SU-DHL-6 (cell line): ENCODE data around the gene MICAL1.

Source experiments
- H2AFZ ChIP-seq: fragments of 200-600 bp; sonication (generic); 2 replicates; pipeline ENCODE4 v1.6.1; 2014; ENCODE audit warnings: low read depth, mild to moderate bottlenecking, moderate library complexity, mixed read lengths, antibody characterized with exemption, low read length; ENCODE audit not compliant: severe bottlenecking
- H3F3A ChIP-seq: fragments of 200-600 bp; shearing (Covaris generic); 2 replicates; pipeline ENCODE4 v1.6.0; 2016; ENCODE audit warnings: antibody characterized with exemption, mild to moderate bottlenecking; ENCODE audit not compliant: insufficient read depth
- H3K27ac ChIP-seq: fragments of 200-600 bp; sonication (generic); 2 replicates; pipeline ENCODE4 v1.5.1; 2016; ENCODE audit warnings: low read depth, mild to moderate bottlenecking, low read length, moderate library complexity, mixed read lengths
- H3K27me3 ChIP-seq: fragments of 200-600 bp; sonication (generic), shearing (Covaris generic); 2 replicates; pipeline ENCODE4 v1.6.0; 2014; ENCODE audit warnings: mild to moderate bottlenecking, low read length
- H3K36me3 ChIP-seq: fragments of 200-600 bp; sonication (generic); 2 replicates; pipeline ENCODE4 v1.6.1; 2014; ENCODE audit warnings: mild to moderate bottlenecking, low read length, mixed read lengths
- H3K4me2 ChIP-seq: fragments of 300-600, 200-600 bp; shearing (Covaris generic), sonication (generic); 2 replicates; pipeline ENCODE4 v1.6.0; 2014; ENCODE audit warnings: low read length, low read depth, mild to moderate bottlenecking; ENCODE audit not compliant: poor library complexity, severe bottlenecking
- H3K4me3 ChIP-seq: fragments of 200-600 bp; sonication (generic); 2 replicates; pipeline ENCODE4 v1.5.1; 2014; ENCODE audit warnings: antibody characterized with exemption, low read length, mild to moderate bottlenecking, mixed read lengths; ENCODE audit not compliant: insufficient read depth, poor library complexity, severe bottlenecking
- H3K79me2 ChIP-seq: fragments of 200-600 bp; sonication (generic); 2 replicates; pipeline ENCODE4 v1.6.1; 2014; ENCODE audit warnings: mild to moderate bottlenecking, low read length, moderate library complexity; ENCODE audit not compliant: insufficient read depth
- H3K9ac ChIP-seq: fragments of 200-600 bp; sonication (generic); 2 replicates; pipeline ENCODE4 v1.7.0; 2014; ENCODE audit warnings: mild to moderate bottlenecking, low read length
- H3K9me2 ChIP-seq: fragments of 200-600 bp; sonication (generic); replicated peaks from 2 replicates; pipeline ENCODE4 v1.6.1; 2014; ENCODE audit warnings: low read length; ENCODE audit not compliant: insufficient read depth
- H3K9me3 ChIP-seq: fragments of 200-600 bp; sonication (generic); 2 replicates; pipeline ENCODE4 v1.6.1; 2014; ENCODE audit warnings: low read length, mixed read lengths; ENCODE audit not compliant: insufficient read depth
- H4K20me1 ChIP-seq: fragments of 200-600 bp; sonication (generic); 2 replicates; pipeline ENCODE4 v1.6.1; 2014; ENCODE audit warnings: low read depth, mild to moderate bottlenecking, antibody characterized with exemption, low read length, moderate library complexity, mixed read lengths
- CTCF ChIP-seq: fragments of 200-600 bp; sonication (generic); IDR thresholded peaks from one replicate; pipeline ENCODE4 v1.5.1; 2017; ENCODE audit warnings: antibody characterized with exemption, mild to moderate bottlenecking, low read length, moderate library complexity; ENCODE audit not compliant: insufficient read depth, poor library complexity, severe bottlenecking
- EZH2phosphoT487 ChIP-seq: fragments of 200-600 bp; sonication (generic), shearing (Covaris generic); conservative IDR thresholded peaks from 2 replicates; pipeline ENCODE4 v1.6.1; 2018; ENCODE audit warnings: mild to moderate bottlenecking, antibody characterized with exemption, low read length, moderate library complexity, mixed read lengths

Gene MICAL1

DNA sequence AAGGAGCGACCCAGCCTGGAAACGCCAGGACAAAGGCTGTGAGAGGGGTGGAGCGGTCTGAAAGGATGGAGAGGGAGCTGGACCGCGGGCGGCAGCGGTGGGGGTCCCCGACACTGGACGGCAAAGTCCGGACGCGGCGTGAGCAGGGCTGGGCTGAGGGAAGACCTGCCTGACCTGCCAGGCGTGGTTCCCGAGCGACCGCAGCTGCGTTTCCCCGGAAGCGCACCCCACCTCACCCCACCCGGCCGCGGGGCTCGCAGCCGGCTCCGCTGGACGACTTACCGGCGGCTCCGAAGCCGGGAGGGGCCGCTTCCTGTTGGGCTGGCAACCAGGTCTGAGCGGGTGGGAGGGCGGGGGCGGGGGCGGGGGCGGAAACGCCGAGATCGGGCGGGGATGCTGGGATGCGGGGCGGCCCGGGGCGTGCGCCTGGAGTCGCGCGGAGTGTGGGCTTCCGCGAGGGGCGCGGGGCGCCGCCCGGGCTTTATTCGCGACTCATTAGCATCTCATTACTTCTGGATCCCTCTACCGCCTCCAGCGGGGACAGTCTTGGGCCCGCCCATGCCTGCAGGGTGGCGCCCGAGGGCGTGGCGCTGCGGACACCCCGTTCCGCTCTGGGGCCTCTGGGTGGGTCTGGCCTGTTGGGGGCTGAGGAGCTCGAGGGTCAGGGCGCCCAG is at the start of gene MICAL1:
Gene MICAL1 (minus strand): TSS at position 336 of the 674 bp plus-strand sequence. CDS start 1,576 bp downstream, outside the sequence.
- Histone ChIP-seq H3K79me2 (peaks cover 7% of the 10 kb centered on the region; the same call in 1 of the 2 replicates), H3K4me3 (peak within 1 kb of the TSS; percentile 94), H4K20me1 (no peaks in the 10 kb centered on the region), H3K9me3 (no peaks in the 10 kb centered on the region), H3K9me2 (no peaks in the 10 kb centered on the region), H3K27ac (peak within 1 kb of the TSS; percentile 92), H2AFZ (peak within 1 kb of the TSS; percentile 43), H3K27me3 (no peaks in the 10 kb centered on the region), H3K36me3 (no peaks in the 10 kb centered on the region; the same call in 1 of the 2 replicates), H3K9ac (peak within 1 kb of the TSS; percentile 97), H3F3A (peaks cover 42% of the 10 kb centered on the region), H3K4me2 (peak within 1 kb of the TSS; percentile 63)
- TF ChIP-seq EZH2phosphoT487: no peak

DNA sequence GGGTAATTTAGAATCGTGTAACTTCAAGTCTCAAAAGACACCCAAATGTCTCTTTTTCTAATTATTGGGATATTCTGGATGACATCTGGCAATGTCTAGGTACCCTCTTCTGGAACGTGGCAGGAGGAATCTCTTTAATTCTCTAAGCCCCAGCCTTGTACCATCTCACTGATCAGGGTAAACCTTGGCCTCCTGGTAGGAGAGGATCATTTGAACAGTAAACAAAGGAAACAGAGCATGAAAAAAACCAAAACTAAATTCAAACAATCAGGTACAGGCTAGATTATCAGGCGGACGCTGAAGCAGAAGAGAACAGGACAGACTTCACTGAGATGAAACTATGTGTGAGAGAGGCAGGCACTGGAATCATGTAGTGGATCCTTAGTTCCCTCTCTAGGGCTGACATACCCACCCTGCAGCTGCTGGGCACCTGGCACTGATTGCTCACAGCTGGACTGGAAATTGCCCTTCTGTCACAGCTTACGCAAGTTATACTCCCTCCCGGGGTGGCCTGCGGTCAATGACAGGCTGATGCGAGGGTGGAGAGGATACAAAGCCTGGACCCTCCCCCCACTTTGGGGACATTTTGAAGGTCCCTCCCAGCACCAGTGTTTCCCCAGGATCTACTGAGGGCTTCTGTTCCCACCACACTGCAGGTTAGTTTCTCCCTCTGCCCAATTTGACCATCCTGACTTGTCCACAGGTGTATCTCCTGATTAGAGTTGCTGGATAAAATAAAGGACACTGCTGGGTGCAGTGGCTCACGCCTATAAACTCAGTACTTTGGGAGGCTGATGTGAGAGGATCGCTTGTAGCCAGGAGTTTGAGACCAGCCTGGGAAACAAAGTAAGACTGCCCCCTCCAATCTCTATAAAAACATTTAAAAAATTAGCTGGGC is 48.0 kb upstream of the MICAL1 start:
- TF ChIP-seq CTCF (no peak), EZH2phosphoT487 (no peak)

DNA sequence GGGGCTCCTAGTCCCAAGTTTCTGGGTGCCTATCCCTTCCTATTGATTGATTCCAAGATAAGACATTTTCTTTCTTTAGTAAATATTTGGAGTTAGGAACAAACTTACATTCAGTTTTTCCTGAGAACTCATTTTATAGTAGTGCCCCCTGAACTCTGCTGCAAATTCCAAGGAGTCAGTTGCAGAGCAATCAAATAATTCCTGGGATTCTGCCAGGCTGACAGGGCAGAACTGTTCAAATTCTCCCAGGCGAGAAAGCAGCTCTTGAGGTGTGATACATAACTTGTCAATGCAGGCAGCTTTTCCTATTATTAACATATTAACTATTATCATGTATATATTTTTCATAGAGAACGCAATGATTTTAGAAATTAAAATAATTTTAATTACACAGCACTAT is 43.4 kb upstream of the MICAL1 start:
- H3K9ac ChIP-seq: no peak overlapping the region
- H3K4me3 ChIP-seq: no peak overlapping the region
- no peaks in the 10 kb centered on the region for H3K27me3 ChIP-seq
- TF ChIP-seq EZH2phosphoT487 (no peak), CTCF (no peak)
- no peak overlapping the region for H3K4me2 ChIP-seq
- H3K9me3 ChIP-seq: no peaks in the 10 kb centered on the region
- no peaks in the 10 kb centered on the region for H3K36me3 ChIP-seq
- no peaks in the 10 kb centered on the region for H4K20me1 ChIP-seq
- no peaks in the 10 kb centered on the region for H3K9me2 ChIP-seq
- no peaks in the 10 kb centered on the region for H3F3A ChIP-seq
- no peak overlapping the region for H2AFZ ChIP-seq
- no peak overlapping the region for H3K27ac ChIP-seq
- H3K79me2 ChIP-seq: no peaks in the 10 kb centered on the region

More for the DNA sequence above, 48.0 kb upstream of the MICAL1 start:
- H3K27ac ChIP-seq: no peak overlapping the region
- no peaks in the 10 kb centered on the region for H3K9me2 ChIP-seq
- no peak overlapping the region for H2AFZ ChIP-seq
- no peaks in the 10 kb centered on the region for H3K36me3 ChIP-seq
- no peak overlapping the region for H3K4me3 ChIP-seq
- no peaks in the 10 kb centered on the region for H3F3A ChIP-seq
- H3K27me3 ChIP-seq: no peaks in the 10 kb centered on the region
- no peaks in the 10 kb centered on the region for H4K20me1 ChIP-seq
- no peak overlapping the region for H3K4me2 ChIP-seq
- H3K9ac ChIP-seq: no peak overlapping the region
- H3K9me3 ChIP-seq: no peaks in the 10 kb centered on the region
- no peaks in the 10 kb centered on the region for H3K79me2 ChIP-seq
